ENCODE measurements around the gene IL4I1.
A peak's percentile ranks its signal among the peaks of the same experiment; 100 is the strongest.

The IL4I1 gene

GRCh38 chr19:49861541-49862378 is 34.9 kb downstream of the IL4I1 start:
- DNase-seq: no peak

- DNase-seq: no peak
These were observed 35.6 kb downstream of the IL4I1 start for GRCh38 chr19:49861107-49861506.

- no peak for DNase-seq
These were observed 36.2 kb downstream of the IL4I1 start for GRCh38 chr19:49860336-49861102.

- DNase-seq: no peak
These were observed 36.9 kb downstream of the IL4I1 start for GRCh38 chr19:49859682-49860335.

- DNase-seq: no peak
These were observed 38.4 kb downstream of the IL4I1 start for GRCh38 chr19:49858088-49858985.

- no peak for DNase-seq
These were observed 38.9 kb downstream of the IL4I1 start for GRCh38 chr19:49857838-49858087.

- DNase-seq: no peak
These were observed 39.4 kb downstream of the IL4I1 start for GRCh38 chr19:49857061-49857837.

- DNase-seq: no peak
These were observed 40.1 kb downstream of the IL4I1 start for GRCh38 chr19:49856574-49857021.

- DNase-seq: no peak
These were observed 40.8 kb downstream of the IL4I1 start for GRCh38 chr19:49855676-49856573.

GRCh38 chr19:49855277-49855675 is 41.4 kb downstream of the IL4I1 start:
- DNase-seq: no peak

GRCh38 chr19:49854378-49855263 is 42.1 kb downstream of the IL4I1 start:
- no peak for DNase-seq

- DNase-seq: no peak
These were observed 42.8 kb downstream of the IL4I1 start for GRCh38 chr19:49853852-49854377.

GRCh38 chr19:49852631-49853126 is 44.0 kb downstream of the IL4I1 start:
- DNase-seq: peak in 1 of 2 experiments; percentile 33

GRCh38 chr19:49851456-49852259 is 45.0 kb downstream of the IL4I1 start:
- peak; percentile 29 to 41 for DNase-seq

GRCh38 chr19:49850487-49851342 is 46.0 kb downstream of the IL4I1 start, which contains the start of gene PTOV1:
Gene PTOV1 (plus strand): TSS chr19:49851159.
- peak; percentile 83 to 88 for DNase-seq

- no peak for DNase-seq
These were observed 46.5 kb downstream of the IL4I1 start for GRCh38 chr19:49850221-49850486.

GRCh38 chr19:49849433-49850220 is 47.1 kb downstream of the IL4I1 start:
- DNase-seq: no peak

All from stimulated activated CD4-positive, alpha-beta T cell treated with anti-CD3 and anti-CD28 coated beads, Interleukin-4, amount 100 ng/mL, for 4 hours (primary cell).